Hematopoietic multipotent progenitor cell treated with erythropoietin and hydrocortisone succinate and interleukin-3 and kit ligand, for 4 days (in vitro differentiated cells): ENCODE data around the gene EVI5.
A peak's percentile ranks its signal among the peaks of the same experiment; 100 is the strongest.
"Not testable (repeated sequence)": the region's sequence is repeated elsewhere in the genome, so short reads cannot be mapped to it uniquely, and the experiment has no call there.

Experiments used
- DNase-seq: peaks from one replicate; pipeline ENCODE4 v3.0.0-alpha.2; 2015

Gene EVI5

DNA sequence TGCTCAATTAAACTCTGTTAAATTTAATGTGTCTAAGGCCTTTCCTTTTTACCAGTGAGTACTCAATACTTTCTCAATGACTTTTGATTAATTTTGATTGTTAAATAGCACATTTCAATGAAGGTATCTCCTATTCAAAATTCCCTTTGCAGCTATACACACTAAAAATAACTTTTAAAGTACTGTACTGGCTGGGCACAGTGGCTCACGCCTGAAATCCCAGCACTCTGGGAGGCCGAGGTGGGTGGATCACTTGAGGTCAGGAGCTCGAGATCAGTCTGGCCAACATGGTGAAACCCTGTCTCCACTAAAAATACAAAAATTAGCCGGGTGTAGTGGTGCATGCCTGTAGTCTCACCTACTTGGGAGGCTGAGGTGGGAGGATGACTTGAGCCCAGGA lies 38.7 kb downstream of the EVI5 start:
- not testable (repeated sequence) for DNase-seq

DNA sequence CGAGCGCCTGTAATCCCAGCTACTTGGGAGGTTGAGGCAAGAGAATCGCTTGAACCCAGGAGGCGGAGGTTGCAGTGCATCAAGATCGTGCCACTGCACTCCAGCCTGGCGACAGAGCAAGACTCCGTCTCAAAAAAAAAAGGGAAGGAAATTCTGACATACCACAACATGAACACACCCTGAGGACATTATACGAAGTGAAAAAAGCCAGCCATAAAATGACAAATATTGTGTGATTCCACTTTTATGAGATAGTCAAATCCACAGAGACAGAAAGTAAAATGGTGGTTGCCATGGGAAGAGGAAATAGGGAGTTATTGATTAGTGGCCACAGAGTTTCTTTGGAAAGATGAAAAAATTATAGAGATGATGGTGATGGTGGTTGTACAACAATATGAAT lies 41.7 kb downstream of the EVI5 start:
- peak; percentile 37 for DNase-seq

DNA sequence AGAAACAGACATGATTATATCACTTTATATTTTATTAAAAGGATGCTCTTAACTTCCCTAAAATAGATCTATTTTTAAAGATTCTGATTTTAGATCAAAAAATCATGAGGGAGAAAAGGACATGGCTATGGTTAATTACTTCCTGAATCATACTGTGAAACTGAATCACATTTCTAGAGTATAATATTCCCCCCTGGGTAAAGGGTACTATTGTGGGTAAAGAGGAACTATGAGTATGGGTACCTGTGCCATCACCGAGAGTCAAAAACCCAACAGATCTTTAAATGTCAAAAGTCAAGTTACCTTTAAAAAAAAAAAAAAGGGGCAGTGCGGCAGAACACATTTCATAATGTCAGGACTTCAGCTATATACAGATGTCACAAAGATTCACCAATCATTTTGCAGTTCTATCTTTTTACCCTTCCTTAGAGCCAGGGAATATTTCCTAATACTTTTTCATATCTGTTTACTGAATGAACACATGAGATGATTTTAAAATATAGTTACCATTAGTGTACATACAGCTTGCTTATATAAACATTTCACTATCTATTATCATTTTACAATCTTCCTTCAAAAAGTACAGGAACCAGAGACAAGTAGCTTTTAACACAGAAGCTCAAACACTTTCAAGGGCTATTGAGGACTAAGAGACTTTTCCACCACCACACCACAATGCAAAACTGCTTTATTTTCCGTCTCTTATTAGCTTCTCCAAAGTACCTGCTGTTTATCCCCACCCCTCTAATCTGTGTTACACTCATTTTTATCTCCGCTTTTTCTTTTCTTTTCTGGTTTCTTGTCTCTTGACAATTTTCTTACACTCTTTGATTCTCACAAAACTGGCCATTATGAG lies 45.0 kb downstream of the EVI5 start:
- no peak for DNase-seq

DNA sequence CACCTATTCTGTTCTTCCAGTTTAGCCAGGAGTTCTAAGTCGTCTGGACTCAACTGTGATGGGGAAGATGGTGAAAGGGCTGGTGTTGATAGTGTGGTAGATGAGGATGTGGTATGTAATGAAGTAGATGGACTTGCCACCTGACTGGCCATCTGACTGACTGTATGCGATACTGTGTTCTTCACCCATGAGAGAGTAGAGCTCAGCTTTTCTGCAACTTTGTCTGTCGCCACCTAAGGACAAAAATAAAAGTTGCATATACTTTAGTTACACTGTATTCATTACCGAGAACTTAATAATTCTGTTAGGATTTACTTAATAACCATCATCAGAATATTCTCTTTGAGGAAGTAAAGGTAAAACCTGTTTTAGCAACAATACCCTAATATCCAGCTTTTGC lies 48.5 kb downstream of the EVI5 start:
- peak; percentile 61 for DNase-seq

DNA sequence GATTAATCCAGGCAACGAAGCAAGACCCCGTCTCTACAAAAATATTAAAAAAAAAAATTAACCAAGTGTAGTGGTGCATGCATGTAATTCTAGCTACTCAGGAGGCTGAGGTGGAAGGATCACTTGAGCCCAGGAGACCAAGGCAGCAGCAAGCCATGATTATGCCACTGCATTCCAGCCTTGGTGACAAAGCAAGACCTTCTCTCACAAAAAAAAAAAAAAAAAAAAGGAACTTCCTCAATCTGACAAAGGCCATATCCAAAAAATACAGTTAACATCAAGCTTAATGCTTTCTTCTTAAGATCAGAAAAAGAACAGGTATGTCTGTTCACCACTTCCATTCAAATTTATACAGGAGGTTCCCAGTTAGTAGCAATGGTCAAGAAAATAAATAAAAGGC lies 54.4 kb downstream of the EVI5 start:
- DNase-seq, result peak; percentile 19

DNA sequence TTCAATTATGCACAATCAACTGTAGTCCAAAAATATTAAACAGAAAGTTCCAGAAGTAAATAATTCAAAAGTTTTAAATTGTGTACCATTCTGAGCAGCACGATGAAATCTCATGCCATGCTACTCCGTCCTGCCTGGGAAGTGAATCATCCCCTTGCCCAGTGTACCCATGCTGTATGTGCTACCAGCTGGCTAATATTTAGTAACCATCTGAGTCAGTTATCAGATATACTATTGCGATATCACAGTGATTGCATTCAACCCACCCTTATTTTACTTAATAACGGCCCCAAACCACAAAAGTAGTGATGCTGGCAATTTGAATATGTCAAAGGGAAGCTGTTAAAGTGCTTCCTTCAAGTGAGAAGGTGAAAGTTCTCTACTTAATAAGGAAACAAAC lies 56.2 kb downstream of the EVI5 start:
- DNase-seq, result peak; percentile 77

DNA sequence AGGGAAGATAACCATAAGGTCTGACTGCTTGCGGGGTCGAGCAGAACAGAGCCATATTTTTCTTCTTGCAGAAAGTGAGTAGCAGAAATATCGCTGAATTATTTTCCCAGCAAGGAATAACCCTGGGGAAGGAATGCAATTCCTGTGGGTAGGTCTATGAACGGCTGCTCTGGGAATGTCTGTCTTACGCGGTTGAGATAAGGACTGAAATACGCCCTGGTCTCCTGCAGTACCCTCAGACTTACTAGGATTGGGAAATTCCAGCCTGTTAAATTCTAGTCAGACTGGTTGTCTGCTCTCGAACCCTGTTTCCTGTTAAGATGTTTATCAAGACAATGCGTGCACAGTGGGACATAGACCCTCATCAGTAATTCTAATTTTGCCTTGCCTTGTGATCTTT lies 61.2 kb downstream of the EVI5 start:
- not testable (repeated sequence) for DNase-seq

DNA sequence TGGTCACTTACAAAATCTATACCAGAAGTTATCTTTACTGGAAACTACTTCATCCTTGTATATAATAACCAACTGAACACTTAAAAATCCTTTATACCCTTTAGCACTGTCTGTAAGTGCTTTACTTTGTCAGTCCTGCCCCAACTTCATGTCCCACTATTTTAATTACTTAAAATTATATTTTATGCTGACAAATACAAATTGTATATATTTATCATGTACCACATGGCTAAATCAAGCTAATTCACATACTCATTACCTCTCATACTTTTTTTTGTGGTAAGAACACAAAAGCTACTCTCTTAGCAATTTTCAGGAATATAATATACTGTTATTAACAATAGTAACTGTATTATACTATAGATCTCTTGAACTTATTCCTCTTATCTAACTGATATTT lies 63.0 kb downstream of the EVI5 start:
- DNase-seq, result no peak

DNA sequence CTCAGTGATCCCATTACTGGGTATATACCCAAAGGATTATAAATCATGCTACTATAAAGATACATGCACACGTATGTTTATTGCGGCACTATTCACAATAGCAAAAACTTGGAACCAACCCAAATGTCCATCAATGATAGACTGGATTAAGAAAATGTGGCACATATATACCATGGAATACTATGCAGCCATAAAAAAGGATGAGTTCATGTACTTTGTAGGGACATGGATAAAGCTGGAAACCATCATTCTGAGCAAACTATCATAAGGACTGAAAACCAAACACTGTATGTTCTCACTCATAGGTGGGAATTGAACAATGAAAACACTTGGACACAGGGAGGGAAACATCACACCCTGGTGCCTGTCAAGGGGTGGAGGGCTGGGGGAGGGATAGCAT lies 63.8 kb downstream of the EVI5 start:
- not testable (repeated sequence) for DNase-seq

DNA sequence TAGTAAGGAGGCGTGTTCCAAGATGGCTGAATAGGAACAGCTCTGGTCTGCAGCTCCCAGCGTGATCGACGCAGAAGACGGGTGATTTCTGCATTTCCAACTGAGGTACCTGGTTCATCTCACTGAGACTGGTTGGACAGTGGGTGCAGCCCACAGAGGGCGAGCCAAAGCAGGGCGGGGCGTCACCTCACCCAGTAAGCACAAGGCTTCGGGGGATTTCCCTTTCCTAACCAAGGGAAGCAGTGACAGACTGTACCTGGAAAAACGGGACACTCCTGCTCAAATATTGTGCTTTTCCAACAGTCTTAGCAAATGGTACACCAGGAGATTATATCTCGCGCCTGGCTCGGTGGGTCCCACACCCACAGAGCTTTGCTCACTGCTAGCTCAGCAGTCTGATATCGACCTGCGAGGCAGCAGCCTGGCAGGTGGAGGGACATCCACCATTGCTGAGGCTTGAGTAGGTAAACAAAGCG lies 69.4 kb downstream of the EVI5 start:
- not testable (repeated sequence) for DNase-seq

DNA sequence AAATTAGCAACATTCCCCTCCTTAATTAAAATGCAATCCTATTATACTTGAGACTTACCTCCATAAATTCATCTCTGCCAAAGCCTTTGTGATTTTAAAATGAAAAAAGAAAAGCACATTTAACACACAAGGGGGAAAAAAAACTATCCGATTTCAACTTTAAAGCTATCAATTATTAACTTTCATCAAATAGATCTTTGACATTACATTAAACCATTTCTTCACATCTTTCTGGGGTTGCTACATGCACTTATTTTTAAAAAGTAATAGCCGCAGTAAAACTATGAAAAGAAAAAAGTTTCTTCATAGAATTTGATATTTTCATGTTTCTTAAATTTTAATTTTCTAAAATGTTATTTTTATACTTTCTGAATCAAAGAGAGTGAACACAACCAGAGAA lies 71.0 kb downstream of the EVI5 start:
- DNase-seq, result no peak

DNA sequence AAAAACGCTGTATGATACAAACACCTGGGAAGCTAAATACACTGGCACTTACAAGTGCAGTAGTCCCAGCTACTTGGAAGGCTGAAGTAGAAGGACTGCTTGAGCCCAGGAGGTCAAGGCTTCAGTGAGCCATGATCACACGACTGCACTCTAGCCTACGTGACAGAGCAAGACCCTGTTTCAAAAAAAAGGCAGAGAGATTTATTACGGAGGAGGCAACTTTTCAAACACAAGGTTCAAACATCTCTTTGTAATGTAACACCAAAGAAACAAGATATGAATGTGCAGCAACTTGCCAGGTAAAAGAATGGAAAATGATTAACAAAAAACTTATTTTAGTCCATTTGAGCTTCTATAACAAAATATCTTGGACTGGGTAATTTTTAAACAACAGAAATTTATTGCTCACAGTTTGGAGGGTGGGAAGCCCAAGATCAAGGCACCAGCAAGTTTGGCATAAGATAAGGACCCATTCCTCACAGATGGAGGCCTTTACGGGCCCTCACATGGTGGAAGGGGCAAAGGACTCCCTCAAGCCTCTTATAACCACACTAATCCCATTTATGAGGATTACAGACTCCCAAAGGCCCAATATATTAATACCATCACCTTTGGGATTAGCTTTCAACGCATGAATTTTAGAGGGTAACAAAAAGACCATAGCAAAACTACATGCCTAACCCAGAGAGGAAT lies 73.3 kb downstream of the EVI5 start:
- no peak for DNase-seq

DNA sequence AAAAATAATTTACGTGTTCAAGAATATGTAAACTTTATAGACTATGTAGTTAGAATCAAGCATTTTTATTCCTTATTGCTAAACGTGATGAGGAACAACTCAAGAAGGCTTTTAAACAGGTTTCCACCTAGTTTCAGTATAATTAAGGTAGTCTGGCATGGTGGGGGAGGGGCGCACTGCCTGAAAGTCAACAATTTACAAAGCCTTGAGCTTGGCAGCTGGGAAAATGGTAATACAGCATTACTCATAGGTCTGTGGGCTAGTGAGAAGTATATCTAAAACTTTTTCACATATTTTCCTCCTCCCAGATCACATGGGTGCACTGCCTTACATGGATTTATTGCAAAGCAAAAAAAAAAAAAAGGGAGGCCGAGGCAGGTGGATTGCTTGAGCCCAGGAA lies 75.2 kb downstream of the EVI5 start:
- DNase-seq, result no peak

DNA sequence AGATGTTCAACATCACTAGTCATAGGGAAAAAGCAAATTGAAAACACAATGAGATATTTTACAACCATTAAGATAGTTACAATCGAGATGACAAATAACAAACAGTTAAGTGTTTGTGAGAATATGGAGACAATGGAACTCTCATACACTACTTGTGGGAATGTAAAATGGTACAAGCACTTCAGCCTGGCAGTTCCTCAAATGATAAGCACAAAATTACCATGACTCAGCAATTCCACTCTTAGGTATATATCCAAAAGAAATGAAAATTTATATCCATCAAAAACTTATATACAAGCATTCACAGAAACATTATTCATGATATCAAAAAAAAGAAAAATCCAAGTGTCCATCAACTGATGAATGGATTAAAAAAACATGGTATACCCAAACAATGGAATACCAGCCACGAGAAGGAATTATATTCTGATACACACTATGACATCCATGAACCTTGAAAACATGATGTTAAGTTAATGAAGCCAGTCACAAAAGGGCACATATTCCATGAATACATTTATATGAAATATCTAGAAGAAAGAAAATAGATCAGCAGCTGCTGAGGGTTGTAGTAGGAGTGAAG lies 76.4 kb downstream of the EVI5 start:
- peak; percentile 69 for DNase-seq

DNA sequence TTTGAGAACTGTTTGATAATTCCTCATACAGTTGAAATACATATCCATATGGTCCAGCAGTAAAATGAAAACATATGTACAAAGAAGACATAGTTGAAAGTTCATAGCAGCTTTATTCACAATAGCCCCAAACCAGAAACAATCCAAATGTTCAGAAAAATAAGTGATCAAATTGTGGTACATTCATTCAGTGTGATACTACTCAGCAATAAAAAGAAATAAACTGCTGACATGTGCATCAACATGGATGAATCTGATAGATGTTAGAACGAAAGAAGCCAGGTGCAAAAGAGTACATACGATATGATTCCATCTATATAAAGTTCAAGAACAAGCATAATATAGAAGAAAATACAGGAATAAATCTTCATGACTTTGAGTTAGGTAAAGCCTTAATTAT lies 77.2 kb downstream of the EVI5 start:
- no peak for DNase-seq

DNA sequence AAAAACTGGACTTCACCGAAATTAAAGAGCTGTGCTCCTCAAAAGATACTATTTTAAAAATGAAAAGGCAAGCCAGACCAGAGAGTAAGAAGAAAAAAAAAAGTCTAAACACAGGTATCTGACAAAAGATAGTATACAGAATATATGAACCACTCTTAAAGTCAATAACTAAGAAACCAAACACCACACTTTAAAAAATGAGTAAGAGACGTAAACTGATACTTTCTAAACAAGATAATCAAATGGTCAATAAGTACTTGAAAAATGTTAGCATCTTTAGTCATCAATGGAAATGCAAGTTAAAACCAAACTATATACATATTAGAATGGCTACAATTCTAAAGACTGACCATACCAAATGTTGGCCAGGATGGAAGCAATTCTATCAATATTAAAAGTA lies 77.6 kb downstream of the EVI5 start:
- no peak for DNase-seq

DNA sequence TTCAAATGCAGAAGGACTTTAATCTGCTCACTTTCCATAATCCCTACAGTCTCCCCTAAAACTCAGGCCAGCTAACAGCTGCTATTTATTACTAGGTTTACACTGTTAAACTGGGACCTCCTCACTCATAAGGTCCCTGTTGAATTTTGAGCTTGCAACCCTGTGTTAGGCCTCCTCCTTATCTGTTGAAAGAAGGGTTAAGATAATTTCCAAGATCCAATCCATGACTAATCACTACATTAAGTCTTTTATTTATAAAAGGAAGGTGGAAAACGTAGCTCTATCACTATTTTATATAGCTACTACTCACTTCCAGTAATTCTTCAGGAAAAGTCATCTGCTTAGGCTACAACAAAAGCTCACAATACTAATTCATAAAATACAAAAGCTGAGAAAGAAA lies 79.5 kb downstream of the EVI5 start:
- no peak for DNase-seq

DNA sequence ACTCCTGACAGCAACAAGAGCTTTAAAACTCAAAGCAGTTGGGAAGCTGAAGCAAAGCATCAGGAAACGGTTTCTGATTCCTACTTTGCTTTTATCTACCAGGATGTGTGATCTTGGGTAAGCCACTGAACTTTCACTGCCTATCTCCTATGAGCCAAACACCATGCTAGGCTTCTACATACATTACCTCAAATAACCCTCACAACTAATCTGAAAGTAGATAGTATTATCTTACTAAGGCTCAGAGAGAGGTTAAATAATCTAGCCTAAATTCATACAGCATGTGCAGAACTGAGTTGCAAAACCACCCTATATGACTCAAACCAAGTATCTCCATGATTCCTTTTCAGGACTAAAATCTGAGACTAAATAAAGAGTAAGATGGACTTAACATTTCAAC lies 83.8 kb downstream of the EVI5 start:
- peak; percentile 50 for DNase-seq

DNA sequence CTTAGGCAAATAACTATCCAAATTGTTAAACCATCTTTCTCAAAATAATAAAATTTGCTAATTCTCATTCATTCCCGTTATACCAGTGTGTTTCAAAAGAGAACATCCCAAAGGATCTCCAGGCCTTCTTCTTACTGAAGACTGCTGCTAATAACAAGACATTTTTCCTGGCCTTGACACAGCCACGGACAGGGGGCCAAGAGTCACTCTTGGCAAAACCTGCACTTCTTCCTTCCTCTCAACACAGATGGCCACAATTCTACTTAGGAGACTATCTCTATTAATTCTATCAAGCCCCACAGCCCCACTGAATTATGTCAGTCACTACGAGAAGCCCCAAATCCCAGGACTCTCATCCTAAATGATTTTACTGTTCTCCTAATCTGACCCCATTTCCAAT lies 86.0 kb downstream of the EVI5 start:
- no peak for DNase-seq

DNA sequence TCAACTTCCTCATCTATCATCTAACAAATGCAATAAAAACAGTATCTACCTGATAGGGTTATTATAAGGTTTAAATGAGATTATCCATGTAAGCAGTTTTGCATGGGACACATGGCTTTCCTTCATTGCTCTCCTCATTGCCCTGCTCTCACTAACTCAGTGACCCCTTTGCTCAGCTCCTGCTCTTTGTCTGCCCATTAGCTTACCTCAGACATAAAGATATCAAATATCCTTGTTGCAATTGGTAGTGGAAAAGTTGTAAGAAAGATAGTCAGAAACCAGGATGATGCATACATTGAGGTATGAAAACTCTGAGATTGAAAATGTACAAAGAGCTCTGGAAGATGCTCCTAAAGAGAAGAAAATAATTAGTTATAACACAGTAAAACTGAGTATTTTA lies 89.8 kb downstream of the EVI5 start:
- no peak for DNase-seq

DNA sequence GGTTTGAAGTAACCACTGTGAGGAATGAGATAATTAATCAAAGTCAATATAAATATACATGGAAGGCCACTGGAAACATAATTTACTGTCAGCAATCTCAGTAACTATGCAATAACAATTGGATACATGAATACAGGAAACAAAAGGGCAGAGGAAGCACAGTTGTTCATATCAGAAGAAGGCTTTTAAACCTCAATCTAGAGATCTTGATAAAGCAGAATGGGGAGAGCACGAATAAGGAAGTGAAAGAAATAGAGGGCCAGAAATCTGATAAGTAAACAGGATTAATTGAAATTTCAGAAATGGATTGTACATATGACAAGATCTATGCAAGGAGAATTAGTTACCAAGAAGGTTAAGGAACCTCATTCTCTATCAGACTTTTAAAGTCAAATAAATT lies 93.0 kb downstream of the EVI5 start:
- peak; percentile 75 for DNase-seq

DNA sequence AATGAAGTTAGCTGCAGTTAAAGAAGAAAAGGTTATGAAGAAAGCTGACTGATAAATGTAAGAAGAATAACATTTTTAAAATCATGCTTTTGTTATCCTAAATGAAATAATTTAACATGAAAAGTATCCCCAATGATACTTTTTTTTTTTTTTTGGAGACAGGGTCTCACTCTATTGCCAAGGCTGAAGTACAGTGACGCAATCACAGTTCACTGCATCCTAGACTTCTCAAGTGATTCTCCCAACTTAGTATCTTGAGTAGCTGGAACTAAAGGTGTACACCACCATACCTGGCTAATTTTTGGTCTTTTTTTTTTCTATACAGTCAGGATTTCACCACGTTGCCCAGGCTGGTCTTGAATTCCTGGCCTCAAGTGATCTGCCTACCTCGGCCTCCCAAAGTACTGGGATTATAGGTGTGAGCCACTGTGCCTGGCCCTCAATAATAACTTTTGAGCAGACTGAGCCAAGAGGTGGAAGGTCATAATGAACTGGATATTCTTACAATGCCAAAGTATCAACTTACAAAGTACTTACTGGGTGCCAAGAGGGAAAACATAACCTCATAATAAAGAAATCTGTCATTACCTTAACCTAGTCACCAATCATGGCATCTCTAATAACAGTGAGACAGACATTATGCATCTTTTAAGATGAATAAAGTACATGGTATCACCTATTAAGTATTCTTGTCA lies 94.5 kb downstream of the EVI5 start:
- DNase-seq, result no peak

DNA sequence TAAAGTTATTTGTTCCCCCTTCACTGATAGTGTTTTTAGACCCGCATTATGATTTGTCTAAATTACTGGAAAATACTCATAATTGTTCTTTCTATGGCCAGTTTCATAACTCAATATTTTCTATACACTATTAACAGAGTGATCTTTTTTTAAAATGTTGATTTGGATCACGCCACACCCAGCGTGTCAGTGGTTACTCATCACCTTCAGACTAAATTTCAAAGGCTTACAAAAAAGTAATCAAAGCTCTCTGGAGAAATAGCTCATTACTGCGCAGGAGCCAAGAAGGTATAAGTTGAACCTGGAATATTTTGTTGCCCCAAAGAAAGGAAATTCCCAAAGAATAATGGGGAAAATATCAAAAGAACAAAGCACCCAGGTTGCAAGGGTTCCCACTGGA lies 104.9 kb downstream of the EVI5 start:
- no peak for DNase-seq
